B cell (primary cell): ENCODE measurements around the gene CAMKK2. TPM values are rescaled to one million over a fixed set of nuclear protein-coding genes. Genes with fewer than 3 reads are reported as not detected.

Source experiments
- ATAC-seq: fragments of 200-7000 bp; cut with Tn5 transposase; one replicate; pipeline ENCODE4 v1.10.0; 2021; ENCODE audit warnings: low read depth, mild to moderate bottlenecking, moderate number of reproducible peaks, moderate library complexity
- CTCF ChIA-PET: fragments of 350-600 bp; sonication (Branson Sonifier 250); formaldehyde crosslinking; loops from one replicate; lab custom pipeline; 2021; ENCODE audit warnings: antibody characterized with exemption, inconsistent platforms; lab: Charles Lee
- POLR2A ChIA-PET: fragments of 350-600 bp; sonication (Branson Sonifier 250); formaldehyde crosslinking; loops from one replicate; lab custom pipeline; 2021; ENCODE audit warnings: antibody characterized with exemption; lab: Charles Lee
- DNase-seq: peaks from one replicate; pipeline ENCODE4 v3.0.0; 2013
- H2AFZ ChIP-seq: 2 replicates; pipeline ENCODE4 v1.6.1; 2012; ENCODE audit warnings: mild to moderate bottlenecking, low read depth, low read length; ENCODE audit not compliant: insufficient read depth, poor library complexity, severe bottlenecking
- H3K27ac ChIP-seq, 2 donors: 1 replicate in 1 of 2; 2 replicates in 1 of 2; pipeline ENCODE4 v1.5.1; 2012 to 2013; ENCODE audit warnings: low read length in 2 of 2, mild to moderate bottlenecking in 2 of 2, moderate library complexity in 1 of 2
- H3K27me3 ChIP-seq, 4 experiments: fragments of 200-600 bp in 1 of 4; sonication (generic) in 1 of 4; replicated peaks in 1 of 4; 1 replicate in 2 of 4; 2 replicates in 2 of 4; pipeline versions ENCODE4 v1.6.1 to v1.7.0; 2013 to 2016; ENCODE audit warnings: low read length in 3 of 4, mild to moderate bottlenecking in 2 of 4, mixed read lengths in 1 of 4, moderate library complexity in 1 of 4; ENCODE audit not compliant: insufficient read depth in 4 of 4, control insufficient read depth in 3 of 4; ENCODE audit errors: control extremely low read depth in 1 of 4
- H3K36me3 ChIP-seq, 2 experiments: replicated peaks in 1 of 2; 1 replicate in 1 of 2; 2 replicates in 1 of 2; pipeline versions ENCODE4 v1.6.1 to v1.7.1; 2013; ENCODE audit warnings: low read length in 1 of 2; ENCODE audit not compliant: insufficient read depth in 2 of 2, control insufficient read depth in 1 of 2; ENCODE audit errors: control extremely low read depth in 1 of 2, extremely low read depth in 1 of 2
- H3K4me1 ChIP-seq, 2 donors: fragments of 200-600 bp in 1 of 2; sonication (generic) in 1 of 2; 1 replicate in 1 of 2; 2 replicates in 1 of 2; pipeline versions ENCODE4 v1.5.1 to v1.6.1; 2013 to 2017; ENCODE audit warnings: low read length in 2 of 2; ENCODE audit not compliant: control insufficient read depth in 2 of 2, insufficient read depth in 2 of 2
- H3K4me2 ChIP-seq: replicated peaks from 2 replicates; pipeline ENCODE3; 2012; ENCODE audit warnings: mild to moderate bottlenecking, low read depth, low read length; ENCODE audit not compliant: poor library complexity, severe bottlenecking
- H3K4me3 ChIP-seq, 5 experiments: fragments of 200-600 bp in 1 of 5; sonication (generic) in 1 of 5; 1 replicate in 3 of 5; 2 replicates in 2 of 5; pipeline versions ENCODE4 v1.5.1 to v1.7.0; 2011 to 2016; ENCODE audit warnings: low read length in 4 of 5, mild to moderate bottlenecking in 4 of 5, low read depth in 2 of 5, control low read depth in 1 of 5, moderate library complexity in 1 of 5; ENCODE audit not compliant: insufficient read depth in 1 of 5; ENCODE audit errors: control extremely low read depth in 1 of 5, extremely low read depth in 1 of 5
- H3K79me2 ChIP-seq: fragments of 200-600 bp; sonication (generic); one replicate; pipeline ENCODE4 v1.6.0; 2016; ENCODE audit warnings: low read length; ENCODE audit not compliant: control insufficient read depth, insufficient read depth
- H3K9ac ChIP-seq: fragments of 200-600 bp; sonication (generic); 2 replicates; pipeline ENCODE4 v1.6.1; 2017; ENCODE audit warnings: mild to moderate bottlenecking, low read length, moderate library complexity
- H3K9me3 ChIP-seq, 3 donors: one replicate each; pipeline versions ENCODE4 v1.6.1 to v1.7.1; 2013; ENCODE audit warnings: low read length in 2 of 3; ENCODE audit not compliant: control insufficient read depth in 2 of 3, insufficient read depth in 1 of 3; ENCODE audit errors: control extremely low read depth in 1 of 3
- H4K20me1 ChIP-seq: 2 replicates; pipeline ENCODE4 v1.6.0; 2012; ENCODE audit warnings: mild to moderate bottlenecking, low read length; ENCODE audit not compliant: insufficient read depth, control insufficient read depth, poor library complexity, severe bottlenecking
- H3K27ac Mint-ChIP-seq: one replicate; pipeline ENCODE4 v1.8.0; 2021; ENCODE audit warnings: mixed read lengths
- H3K27me3 Mint-ChIP-seq: one replicate; pipeline ENCODE4 v1.8.0; 2021; ENCODE audit warnings: mixed read lengths
- H3K4me1 Mint-ChIP-seq: one replicate; pipeline ENCODE4 v1.8.0; 2021; ENCODE audit warnings: mixed read lengths
- H3K4me3 Mint-ChIP-seq: one replicate; pipeline ENCODE4 v1.8.0; 2021; ENCODE audit warnings: mixed read lengths
- H3K9me3 Mint-ChIP-seq: one replicate; pipeline ENCODE4 v1.8.0; 2022; ENCODE audit warnings: mixed read lengths; ENCODE audit not compliant: insufficient read depth
- CTCF ChIP-seq: fragments of 200-600 bp; IDR thresholded peaks from one replicate; pipeline ENCODE4 v1.8.0; 2022; ENCODE audit warnings: antibody characterized with exemption, mild to moderate bottlenecking
- EZH2 ChIP-seq: IDR thresholded peaks from 2 replicates; pipeline ENCODE4 v1.6.1; 2012; ENCODE audit warnings: borderline replicate concordance, low read depth, mild to moderate bottlenecking, moderate library complexity, low read length; ENCODE audit not compliant: insufficient read depth, poor library complexity, severe bottlenecking
- WGBS: methylation state at CpG from one replicate; pipeline ENCODE4 v1.1.5; 2013; ENCODE audit warnings: missing lambda C conversion rate; ENCODE audit not compliant: insufficient coverage; 5-methylcytosine and 5-hydroxymethylcytosine counted together
- intact Hi-C: fragments of 100-400 bp; cut with micrococcal nuclease; formaldehyde crosslinking; loops from one replicate; pipeline ENCODE4 v1.10.0; 2022
- polyA plus RNA-seq: library from polyadenylated mRNA; depleted of rRNA; stranded (reverse); fragments of >200 nt; gene quantifications from 2 replicates; pipeline ENCODE4 v1.2.3, GENCODE V29; 2012
- total RNA-seq, 2 donors: library from RNA; stranded (reverse); fragments of 120-200 nt in 1 of 2; gene quantifications; 1 replicate in 1 of 2; 2 replicates in 1 of 2; pipeline versions ENCODE4 v1.2.3 to v1.2.4, GENCODE V29; 2013 to 2022

CAMKK2 gene
- total and polyA plus RNA-seq, 2 donors (not counting 1 experiment from before 2014, with no cell fraction given) = 9.7 to 17.1 TPM

GRCh38 chr12:121236776-121237175 is 59.7 kb downstream of the CAMKK2 start:
- ATAC-seq (no peak), DNase-seq (no peak)
- H3K27me3 Mint-ChIP-seq = no peaks in the 10 kb centered on the region
- no peaks in the 10 kb centered on the region for H4K20me1 ChIP-seq
- H3K9me3 ChIP-seq = no peaks in the 10 kb centered on the region
- no peak overlapping the region for H3K4me2 ChIP-seq
- H3K4me3 Mint-ChIP-seq = no peak overlapping the region
- ChIA-PET CTCF (no interaction called here), POLR2A (no interaction called here)
- H3K79me2 ChIP-seq = no peaks in the 10 kb centered on the region
- peaks cover 32% of the 10 kb centered on the region for H3K4me1 Mint-ChIP-seq
- H3K9me3 Mint-ChIP-seq = no peaks in the 10 kb centered on the region
- TF ChIP-seq CTCF (no peak), EZH2 (no peak)
- no peak overlapping the region for H3K9ac ChIP-seq
- 96% methylated on average over 9 of the region's 9 CpGs for WGBS
- H3K4me3 ChIP-seq = no peak overlapping the region
- intact Hi-C loops = no loop called here
- peaks cover 0 to 16% of the 10 kb centered on the region in 2 experiments for H3K36me3 ChIP-seq
- no peaks in the 10 kb centered on the region for H3K27me3 ChIP-seq
- H3K4me1 ChIP-seq = peaks cover 26 to 30% of the 10 kb centered on the region in 2 donors
- H3K27ac Mint-ChIP-seq = no peak overlapping the region
- no peak overlapping the region for H2AFZ ChIP-seq
- H3K27ac ChIP-seq = no peak overlapping the region

- no peaks in the 10 kb centered on the region for H3K27me3 ChIP-seq
- no peaks in the 10 kb centered on the region for H4K20me1 ChIP-seq
- no peak overlapping the region for H3K4me3 ChIP-seq
- no peak overlapping the region for H3K27ac ChIP-seq
- Mint-ChIP-seq H3K4me1 (peaks cover 7% of the 10 kb centered on the region), H3K4me3 (no peak overlapping the region), H3K27ac (no peak overlapping the region), H3K27me3 (no peaks in the 10 kb centered on the region), H3K9me3 (no peaks in the 10 kb centered on the region)
- H3K36me3 ChIP-seq = peaks cover 0 to 22% of the 10 kb centered on the region in 2 experiments
- H2AFZ ChIP-seq = no peak overlapping the region
- TF ChIP-seq CTCF (no peak), EZH2 (no peak)
- WGBS = 97% methylated on average over 11 of the region's 11 CpGs
- intact Hi-C loops = loop anchor here (5.0 kb wide), 1 partner anchor 651 kb away; the partner anchor contains the start of gene POP5
- H3K4me1 ChIP-seq = no peaks in the 10 kb centered on the region
- DNase-seq (no peak), ATAC-seq (no peak)
- no peak overlapping the region for H3K4me2 ChIP-seq
- no peaks in the 10 kb centered on the region for H3K79me2 ChIP-seq
- H3K9me3 ChIP-seq = no peaks in the 10 kb centered on the region
- ChIA-PET CTCF (no interaction called here), POLR2A (no interaction called here)
- no peak overlapping the region for H3K9ac ChIP-seq
Measured at GRCh38 chr12:121233628-121234020, 62.9 kb downstream of the CAMKK2 start.
